GM12875 (cell line): Measurements from ENCODE around the gene TM9SF1.

Experiments
- H3K4me3 ChIP-seq: one replicate; pipeline ENCODE4 v1.5.1; 2011; ENCODE audit warnings: low read depth, low read length, control low read depth
- CTCF ChIP-seq: IDR thresholded peaks from 2 replicates; pipeline ENCODE4 v1.5.1; 2011; ENCODE audit warnings: low read depth, mild to moderate bottlenecking, control low read depth, inconsistent platforms, low read length, moderate library complexity, borderline replicate concordance; ENCODE audit not compliant: insufficient read depth

The TM9SF1 gene

GRCh38 chr14:24145219-24145618 is 50.0 kb downstream of the TM9SF1 start:
- peak overlapping the region; percentile 53 for H3K4me3 ChIP-seq
- no peak for TF ChIP-seq CTCF

- no peak for TF ChIP-seq CTCF
- no peak overlapping the region for H3K4me3 ChIP-seq
These were observed 50.8 kb downstream of the TM9SF1 start for GRCh38 chr14:24144451-24144850.

GRCh38 chr14:24143511-24143910 is 51.7 kb downstream of the TM9SF1 start:
- no peak for TF ChIP-seq CTCF
- H3K4me3 ChIP-seq = no peak overlapping the region

- TF ChIP-seq CTCF = no peak
These were observed 54.0 kb downstream of the TM9SF1 start, which contains the start of gene EMC9 for GRCh38 chr14:24141097-24141880. TSS of gene EMC9 (minus strand) at chr14:24141591. CDS start at chr14:24141304, 287 bp downstream.

GRCh38 chr14:24139272-24139934 is 55.8 kb downstream of the TM9SF1 start:
- no peak overlapping the region for H3K4me3 ChIP-seq
- TF ChIP-seq CTCF = no peak

More at GRCh38 chr14:24141097-24141880, 54.0 kb downstream of the TM9SF1 start, which contains the start of gene EMC9:
- peak within 1 kb of the TSS; percentile 67 for H3K4me3 ChIP-seq
